HepG2 (cell line): ENCODE results near the gene DOK4. TPM values are rescaled to one million over a fixed set of nuclear protein-coding genes. Genes with fewer than 3 reads are reported as not detected.

Experiments
- ADNP ChIP-seq: sonication (generic); formaldehyde crosslinking; IDR thresholded peaks from 2 replicates; pipeline ENCODE4 v1.4.0; 2020; ENCODE audit warnings: missing genetic modification reagents
- ATM ChIP-seq: fragments of 450-650 bp; IDR thresholded peaks from 2 replicates; pipeline ENCODE4 v1.7.1; 2017; ENCODE audit warnings: mild to moderate bottlenecking, borderline replicate concordance
- DPF2 ChIP-seq: sonication (generic); formaldehyde crosslinking; IDR thresholded peaks from 2 replicates; pipeline ENCODE4 v1.4.0; 2020; ENCODE audit warnings: mild to moderate bottlenecking, low read depth, missing genetic modification reagents, borderline replicate concordance
- FOSL2 ChIP-seq: sonication (generic); formaldehyde crosslinking; IDR thresholded peaks from 2 replicates; pipeline ENCODE4 v1.4.0; 2020; ENCODE audit warnings: missing genetic modification reagents
- HCFC1 ChIP-seq: fragments of 150-350 bp; IDR thresholded peaks from 2 replicates; pipeline ENCODE4 v1.6.1; 2014; ENCODE audit warnings: low read depth, low read length
- HHEX ChIP-seq: IDR thresholded peaks from 2 replicates; pipeline ENCODE4 v1.6.1; 2016; ENCODE audit warnings: control low read depth
- JARID2 ChIP-seq: sonication (generic); formaldehyde crosslinking; IDR thresholded peaks from 2 replicates; pipeline ENCODE4 v1.8.1; 2023; ENCODE audit warnings: missing genetic modification reagents, inconsistent platforms; ENCODE audit not compliant: insufficient replicate concordance
- KAT7 ChIP-seq: IDR thresholded peaks from 2 replicates; pipeline ENCODE4 v1.6.1; 2018; ENCODE audit warnings: borderline replicate concordance, missing compliant biosample characterization
- KLF11 ChIP-seq: IDR thresholded peaks from 2 replicates; pipeline ENCODE4 v1.6.1; 2016; ENCODE audit warnings: missing compliant biosample characterization
- MAFK ChIP-seq, 2 experiments: IDR thresholded peaks in 1 of 2; conservative IDR thresholded peaks in 1 of 2; 2 replicates each; pipeline ENCODE4 v1.6.1; 2011; ENCODE audit warnings: improper control_type of control experiment in 2 of 2, low read length in 2 of 2
- SMYD3 ChIP-seq: sonication (generic); formaldehyde crosslinking; IDR thresholded peaks from 2 replicates; pipeline ENCODE4 v1.8.1; 2023; ENCODE audit warnings: mild to moderate bottlenecking, missing genetic modification reagents
- TBX3 ChIP-seq: fragments of 450-650 bp; IDR thresholded peaks from 2 replicates; pipeline ENCODE4 v1.6.1; 2017; ENCODE audit warnings: antibody characterized with exemption, mild to moderate bottlenecking, inconsistent platforms, borderline replicate concordance
- ZFAT ChIP-seq: sonication (generic); formaldehyde crosslinking; conservative IDR thresholded peaks from 2 replicates; pipeline ENCODE4 v1.8.1; 2023; ENCODE audit warnings: missing genetic modification reagents, inconsistent platforms
- ZNF225 ChIP-seq: sonication (generic); formaldehyde crosslinking; IDR thresholded peaks from 2 replicates; pipeline ENCODE4 v1.4.0; 2020; ENCODE audit warnings: mild to moderate bottlenecking, missing genetic modification reagents
- ZNF256 ChIP-seq: sonication (generic); formaldehyde crosslinking; conservative IDR thresholded peaks from 2 replicates; pipeline ENCODE4 v1.4.0; 2020; ENCODE audit warnings: missing genetic modification reagents
- ZNF263 ChIP-seq: sonication (generic); formaldehyde crosslinking; IDR thresholded peaks from 2 replicates; pipeline ENCODE4 v1.4.0; 2020; ENCODE audit warnings: missing genetic modification reagents
- ZNF350 ChIP-seq: sonication (generic); formaldehyde crosslinking; IDR thresholded peaks from 2 replicates; pipeline ENCODE4 v1.4.0; 2020; ENCODE audit warnings: mild to moderate bottlenecking, low read depth, missing genetic modification reagents, borderline replicate concordance
- ZNF564 ChIP-seq: sonication (generic); formaldehyde crosslinking; IDR thresholded peaks from 2 replicates; pipeline ENCODE4 v1.8.1; 2023; ENCODE audit warnings: mild to moderate bottlenecking, missing genetic modification reagents
- ZNF749 ChIP-seq: sonication (generic); formaldehyde crosslinking; IDR thresholded peaks from 2 replicates; pipeline ENCODE4 v1.8.0; 2022; ENCODE audit warnings: mild to moderate bottlenecking, missing genetic modification reagents, moderate library complexity, borderline replicate concordance
- ZSCAN20 ChIP-seq: sonication (generic); formaldehyde crosslinking; IDR thresholded peaks from 2 replicates; pipeline ENCODE4 v1.4.0; 2020; ENCODE audit warnings: missing genetic modification reagents, mild to moderate bottlenecking, borderline replicate concordance
- polyA plus RNA-seq, 8 experiments: library from polyadenylated mRNA; depleted of rRNA in 3 of 8; stranded (reverse) in 7 of 8; unstranded in 1 of 8; fragments of >200 nt; fragmentation: Illumina TruSeq in 4 of 8; extraction: Trizol in 4 of 8; gene quantifications; 2 replicates each; pipeline versions ENCODE4 v1.2.1 to v1.2.3, GENCODE V29; 2011 to 2016; ENCODE audit warnings: low read depth in 4 of 8, missing spikeins in 1 of 8, mixed read lengths in 1 of 8; ENCODE audit not compliant: insufficient read depth in 1 of 8
- total RNA-seq, 5 experiments: library from RNA; depleted of rRNA; stranded (reverse); fragments of >200 nt; fragmentation: Illumina TruSeq; extraction: Trizol; gene quantifications; 2 replicates each; pipeline ENCODE4 v1.2.3, GENCODE V29; 2016; ENCODE audit warnings: low read depth in 1 of 5
- TF ChIP-seq, protein P1 (sequence below): sonication (generic); formaldehyde crosslinking; IDR thresholded peaks from 2 replicates; pipeline ENCODE4 v1.4.0; 2020; ENCODE audit warnings: missing genetic modification reagents
- TF ChIP-seq, protein P2 (sequence below): sonication (generic); formaldehyde crosslinking; IDR thresholded peaks from 2 replicates; pipeline ENCODE4 v1.4.0; 2020; ENCODE audit warnings: mild to moderate bottlenecking, low read depth, missing genetic modification reagents
- TF ChIP-seq, protein P3 (sequence below): IDR thresholded peaks from 2 replicates; pipeline ENCODE4 v1.6.1; 2018; ENCODE audit warnings: missing genetic modification reagents
- TF ChIP-seq, protein P4 (sequence below): sonication (generic); formaldehyde crosslinking; IDR thresholded peaks from 2 replicates; pipeline ENCODE4 v1.5.0; 2020; ENCODE audit warnings: missing genetic modification reagents

DOK4 gene
- total and polyA plus RNA-seq, 2 of the 13 experiments (the other 11 are each of a cell fraction or from before 2014, with no cell fraction given): 52.7 to 70.0 TPM

DNA sequence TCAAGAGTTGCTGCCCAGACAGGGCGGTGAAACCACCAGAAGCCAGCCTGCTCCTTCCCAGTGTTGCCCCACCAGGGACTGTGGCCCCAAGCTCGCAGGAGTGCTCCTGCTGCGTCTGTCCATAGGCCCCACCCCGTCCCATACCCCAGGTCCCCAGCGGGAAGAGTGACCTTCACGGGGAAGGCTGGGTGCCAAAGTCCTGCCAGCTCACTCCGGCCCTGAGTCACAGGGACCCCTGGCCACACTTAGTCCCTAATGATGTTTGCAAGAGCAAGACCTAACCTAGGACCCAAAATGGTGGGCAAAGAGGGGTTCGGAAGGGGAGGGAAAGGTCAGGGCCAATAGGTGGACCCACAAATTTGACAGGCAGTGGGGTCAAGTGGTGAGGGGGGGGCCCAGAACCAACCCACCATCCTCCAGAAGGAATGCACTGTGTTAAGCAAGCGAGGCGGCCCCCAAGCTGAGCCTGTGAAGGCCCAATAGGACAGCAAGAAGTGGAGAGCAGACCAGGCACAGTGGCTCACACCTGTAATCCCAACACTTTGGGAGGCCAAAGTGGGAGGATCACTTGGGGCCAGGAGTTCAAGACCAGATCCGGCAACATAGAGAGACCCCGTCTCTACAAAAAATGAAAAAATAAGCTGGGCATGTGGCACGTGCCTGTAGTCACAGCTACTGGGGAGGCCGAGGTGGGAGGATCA lies 3.3 kb downstream of the DOK4 start (continued):
- TF ChIP-seq ZNF350 (peak; percentile 75), ZSCAN20 (CRISPR knock-in tag) (no peak), KLF11 (CRISPR knock-in tag) (no peak), DPF2 (CRISPR knock-in tag) (peak; percentile 95), ZNF225 (no peak), FOSL2 (CRISPR knock-in tag) (peak; percentile 95), ZNF263 (CRISPR knock-in tag) (peak; percentile 97), ZFAT (CRISPR knock-in tag) (no peak), ZNF564 (CRISPR knock-in tag) (no peak; the same call in 1 of the 2 replicates), HCFC1 (no peak), TBX3 (peak; percentile 75), HHEX (CRISPR knock-in tag) (no peak), ZNF749 (CRISPR knock-in tag) (no peak), ZNF256 (CRISPR knock-in tag) (no peak), SMYD3 (CRISPR knock-in tag) (no peak), KAT7 (peak; percentile 84; the same call in 1 of the 2 replicates), MAFK (conservative IDR thresholded peaks at IDR 0.05 in 1 of 2, IDR thresholded peaks at IDR 0.05 in 1 of 2; ENCODE audit: low read length in 2 of 2) (no peak), JARID2 (no peak), ATM (no peak), ADNP (CRISPR knock-in tag) (peak; percentile 35; the same call in 1 of the 2 replicates)
- TF ChIP-seq, protein P1, sequence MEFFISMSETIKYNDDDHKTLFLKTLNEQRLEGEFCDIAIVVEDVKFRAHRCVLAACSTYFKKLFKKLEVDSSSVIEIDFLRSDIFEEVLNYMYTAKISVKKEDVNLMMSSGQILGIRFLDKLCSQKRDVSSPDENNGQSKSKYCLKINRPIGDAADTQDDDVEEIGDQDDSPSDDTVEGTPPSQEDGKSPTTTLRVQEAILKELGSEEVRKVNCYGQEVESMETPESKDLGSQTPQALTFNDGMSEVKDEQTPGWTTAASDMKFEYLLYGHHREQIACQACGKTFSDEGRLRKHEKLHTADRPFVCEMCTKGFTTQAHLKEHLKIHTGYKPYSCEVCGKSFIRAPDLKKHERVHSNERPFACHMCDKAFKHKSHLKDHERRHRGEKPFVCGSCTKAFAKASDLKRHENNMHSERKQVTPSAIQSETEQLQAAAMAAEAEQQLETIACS: no peak
- TF ChIP-seq, protein P2, sequence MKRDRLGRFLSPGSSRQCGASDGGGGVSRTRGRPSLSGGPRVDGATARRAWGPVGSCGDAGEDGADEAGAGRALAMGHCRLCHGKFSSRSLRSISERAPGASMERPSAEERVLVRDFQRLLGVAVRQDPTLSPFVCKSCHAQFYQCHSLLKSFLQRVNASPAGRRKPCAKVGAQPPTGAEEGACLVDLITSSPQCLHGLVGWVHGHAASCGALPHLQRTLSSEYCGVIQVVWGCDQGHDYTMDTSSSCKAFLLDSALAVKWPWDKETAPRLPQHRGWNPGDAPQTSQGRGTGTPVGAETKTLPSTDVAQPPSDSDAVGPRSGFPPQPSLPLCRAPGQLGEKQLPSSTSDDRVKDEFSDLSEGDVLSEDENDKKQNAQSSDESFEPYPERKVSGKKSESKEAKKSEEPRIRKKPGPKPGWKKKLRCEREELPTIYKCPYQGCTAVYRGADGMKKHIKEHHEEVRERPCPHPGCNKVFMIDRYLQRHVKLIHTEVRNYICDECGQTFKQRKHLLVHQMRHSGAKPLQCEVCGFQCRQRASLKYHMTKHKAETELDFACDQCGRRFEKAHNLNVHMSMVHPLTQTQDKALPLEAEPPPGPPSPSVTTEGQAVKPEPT (CRISPR knock-in tag): peak; percentile 61; the same call in 1 of the 2 replicates
- TF ChIP-seq, protein P3, sequence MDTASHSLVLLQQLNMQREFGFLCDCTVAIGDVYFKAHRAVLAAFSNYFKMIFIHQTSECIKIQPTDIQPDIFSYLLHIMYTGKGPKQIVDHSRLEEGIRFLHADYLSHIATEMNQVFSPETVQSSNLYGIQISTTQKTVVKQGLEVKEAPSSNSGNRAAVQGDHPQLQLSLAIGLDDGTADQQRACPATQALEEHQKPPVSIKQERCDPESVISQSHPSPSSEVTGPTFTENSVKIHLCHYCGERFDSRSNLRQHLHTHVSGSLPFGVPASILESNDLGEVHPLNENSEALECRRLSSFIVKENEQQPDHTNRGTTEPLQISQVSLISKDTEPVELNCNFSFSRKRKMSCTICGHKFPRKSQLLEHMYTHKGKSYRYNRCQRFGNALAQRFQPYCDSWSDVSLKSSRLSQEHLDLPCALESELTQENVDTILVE (CRISPR knock-in tag): peak; percentile 22; the same call in 1 of the 2 replicates
- TF ChIP-seq, protein P4, sequence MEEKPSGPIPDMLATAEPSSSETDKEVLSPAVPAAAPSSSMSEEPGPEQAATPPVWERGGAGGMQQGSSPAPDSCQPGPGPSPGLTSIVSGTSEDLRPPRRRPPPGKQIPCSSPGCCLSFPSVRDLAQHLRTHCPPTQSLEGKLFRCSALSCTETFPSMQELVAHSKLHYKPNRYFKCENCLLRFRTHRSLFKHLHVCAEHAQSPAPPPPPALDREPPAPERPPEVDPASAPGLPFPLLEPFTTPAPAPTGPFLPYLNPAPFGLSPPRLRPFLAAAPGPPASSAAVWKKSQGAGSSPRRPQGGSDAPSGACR (CRISPR knock-in tag): peak; percentile 88; the same call in 1 of the 2 replicates
